Epithelial cell of umbilical artery (primary cell): ENCODE results near the gene TAGLN. TPM values are rescaled to one million over a fixed set of nuclear protein-coding genes. Genes with fewer than 3 reads are reported as not detected.

Experiments used
- total RNA-seq: library from RNA; depleted of rRNA; stranded (reverse); fragments of >200 nt; gene quantifications from 2 replicates; pipeline ENCODE4 v1.2.3, GENCODE V29; 2014

Gene TAGLN
- total RNA-seq, result 38.8 and 46.1 TPM in 2 replicates

DNA sequence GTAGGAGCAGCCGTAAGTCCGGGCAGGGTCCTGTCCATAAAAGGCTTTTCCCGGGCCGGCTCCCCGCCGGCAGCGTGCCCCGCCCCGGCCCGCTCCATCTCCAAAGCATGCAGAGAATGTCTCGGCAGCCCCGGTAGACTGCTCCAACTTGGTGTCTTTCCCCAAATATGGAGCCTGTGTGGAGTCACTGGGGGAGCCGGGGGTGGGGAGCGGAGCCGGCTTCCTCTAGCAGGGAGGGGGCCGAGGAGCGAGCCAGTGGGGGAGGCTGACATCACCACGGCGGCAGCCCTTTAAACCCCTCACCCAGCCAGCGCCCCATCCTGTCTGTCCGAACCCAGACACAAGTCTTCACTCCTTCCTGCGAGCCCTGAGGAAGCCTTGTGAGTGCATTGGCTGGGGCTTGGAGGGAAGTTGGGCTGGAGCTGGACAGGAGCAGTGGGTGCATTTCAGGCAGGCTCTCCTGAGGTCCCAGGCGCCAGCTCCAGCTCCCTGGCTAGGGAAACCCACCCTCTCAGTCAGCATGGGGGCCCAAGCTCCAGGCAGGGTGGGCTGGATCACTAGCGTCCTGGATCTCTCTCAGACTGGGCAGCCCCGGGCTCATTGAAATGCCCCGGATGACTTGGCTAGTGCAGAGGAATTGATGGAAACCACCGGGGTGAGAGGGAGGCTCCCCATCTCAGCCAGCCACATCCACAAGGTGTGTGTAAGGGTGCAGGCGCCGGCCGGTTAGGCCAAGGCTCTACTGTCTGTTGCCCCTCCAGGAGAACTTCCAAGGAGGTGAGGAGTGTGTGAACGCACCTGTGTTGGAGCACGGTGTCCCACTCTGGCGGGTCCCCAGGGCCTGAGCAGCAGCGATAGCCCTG lies at the start of gene TAGLN:
TAGLN (plus strand) TSS at position 318 of the 863 bp plus-strand sequence. CDS start 3,644 bp downstream, outside the sequence.

GRCh38 chr11:117178210-117179034 lies 20.7 kb upstream of the TAGLN start, which contains the start of gene SIDT2:
TSS of gene SIDT2 (plus strand) at chr11:117178743. CDS start at chr11:117179264, 521 bp downstream.

DNA sequence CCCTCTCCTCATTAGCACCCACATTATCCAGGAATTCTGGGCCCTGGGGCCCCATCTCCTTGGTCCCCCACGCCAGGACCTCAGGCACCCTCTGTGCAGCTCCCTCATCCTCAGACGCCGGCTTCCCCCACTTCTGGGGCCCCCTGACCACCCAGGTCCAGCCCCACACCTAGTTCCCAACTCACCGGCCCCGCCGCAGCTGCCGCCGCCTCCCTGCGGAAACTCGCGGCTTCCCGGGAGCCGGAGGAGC lies 32.6 kb downstream of the TAGLN start, which contains the start of gene PCSK7:
PCSK7 (minus strand) TSS at position 232 of the 250 bp plus-strand sequence. CDS start 2,229 bp downstream, outside the sequence.

GRCh38 chr11:117232092-117232878 lies 33.1 kb downstream of the TAGLN start, which contains the start of gene RNF214:
TSS of gene RNF214 (plus strand) at chr11:117232671. CDS start at chr11:117234273, 1,602 bp downstream.

Other genes starting within 250 kb of the TAGLN start
- 7.9 and 8.1 TPM in 2 replicates for gene SIK3, start 100.9 kb upstream of the TAGLN start, total RNA-seq
- gene PAFAH1B2, start 55.1 kb upstream of the TAGLN start, total RNA-seq, result 216 and 379 TPM in 2 replicates
- 8.1 and 9.7 TPM in 2 replicates for gene SIDT2, start 20.6 kb upstream of the TAGLN start, total RNA-seq
- 37.7 and 57.1 TPM in 2 replicates for gene PCSK7, start 32.7 kb downstream of the TAGLN start, total RNA-seq
- 6.2 and 11.1 TPM in 2 replicates for gene RNF214, start 33.3 kb downstream of the TAGLN start, total RNA-seq
- 1.3 and 1.8 TPM in 2 replicates for gene BACE1-AS, start 92.0 kb downstream of the TAGLN start, total RNA-seq
- 6.2 and 7.8 TPM in 2 replicates for gene BACE1, start 116.9 kb downstream of the TAGLN start, total RNA-seq
- gene CEP164, start 128.5 kb downstream of the TAGLN start, total RNA-seq, result 26.0 and 39.7 TPM in 2 replicates